Endodermal cell (in vitro differentiated cells): ENCODE results near the gene LARP4B. TPM values are rescaled to one million over a fixed set of nuclear protein-coding genes. Genes with fewer than 3 reads are reported as not detected.
"Not testable (repeated sequence)": the region's sequence is repeated elsewhere in the genome, so short reads cannot be mapped to it uniquely, and the experiment has no call there.

ENCODE experiments used
- DNase-seq: peaks from one replicate; pipeline ENCODE4 v3.0.0-alpha.2; 2017
- H3K27ac ChIP-seq: 2 replicates; pipeline ENCODE4 v1.5.1; 2013; ENCODE audit warnings: mild to moderate bottlenecking, low read depth, low read length, moderate library complexity
- H3K27me3 ChIP-seq: 2 replicates; pipeline ENCODE4 v1.6.1; 2013; ENCODE audit warnings: mild to moderate bottlenecking, low read length, moderate library complexity; ENCODE audit not compliant: insufficient read depth, control insufficient read depth, poor library complexity, severe bottlenecking
- H3K36me3 ChIP-seq: 2 replicates; pipeline ENCODE4 v1.7.0; 2013; ENCODE audit warnings: mild to moderate bottlenecking, low read length, moderate library complexity; ENCODE audit not compliant: control insufficient read depth, insufficient read depth
- H3K4me1 ChIP-seq: one replicate; pipeline ENCODE4 v1.7.0; 2013; ENCODE audit warnings: low read length; ENCODE audit not compliant: control insufficient read depth, insufficient read depth
- H3K4me3 ChIP-seq: 2 replicates; pipeline ENCODE4 v1.5.1; 2013; ENCODE audit warnings: mild to moderate bottlenecking, low read length, moderate library complexity
- H3K9ac ChIP-seq: 2 replicates; pipeline ENCODE4 v1.6.1; 2013; ENCODE audit warnings: mild to moderate bottlenecking, low read length, moderate library complexity; ENCODE audit not compliant: poor library complexity, severe bottlenecking; ENCODE audit errors: extremely low read depth
- H3K9me3 ChIP-seq: 2 replicates; pipeline ENCODE4 v1.6.1; 2013; ENCODE audit warnings: mild to moderate bottlenecking, low read length, moderate library complexity; ENCODE audit not compliant: control insufficient read depth
- H3K27ac Mint-ChIP-seq: 2 replicates; pipeline ENCODE4 v1.8.0; 2020; ENCODE audit warnings: mixed read lengths
- H3K27me3 Mint-ChIP-seq: 2 replicates; pipeline ENCODE4 v1.8.0; 2021; ENCODE audit warnings: mild to moderate bottlenecking, mixed read lengths; ENCODE audit not compliant: insufficient read depth
- H3K36me3 Mint-ChIP-seq: 2 replicates; pipeline ENCODE4 v1.8.0; 2020; ENCODE audit warnings: low read depth, mixed read lengths
- H3K4me1 Mint-ChIP-seq: 2 replicates; pipeline ENCODE4 v1.8.0; 2020; ENCODE audit warnings: mixed read lengths
- H3K4me3 Mint-ChIP-seq: 2 replicates; pipeline ENCODE4 v1.8.0; 2020; ENCODE audit warnings: mild to moderate bottlenecking, moderate library complexity, mixed read lengths
- H3K9me3 Mint-ChIP-seq: 2 replicates; pipeline ENCODE4 v1.8.0; 2020; ENCODE audit warnings: mild to moderate bottlenecking, mixed read lengths
- CTCF ChIP-seq: fragments of 200-600 bp; sonication (generic); conservative IDR thresholded peaks from 2 replicates; pipeline ENCODE4 v1.5.0; 2021; ENCODE audit warnings: antibody characterized with exemption, mild to moderate bottlenecking
- WGBS, 2 experiments: methylation state at CpG; one replicate each; pipeline versions ENCODE4 v1.1.5 to v1.1.7; 2013; ENCODE audit warnings: missing lambda C conversion rate in 2 of 2, mixed read lengths in 1 of 2; ENCODE audit not compliant: insufficient coverage in 1 of 2, insufficient read length in 1 of 2; 5-methylcytosine and 5-hydroxymethylcytosine counted together
- total RNA-seq, 2 donors: library from RNA; stranded (reverse); fragmentation: NEBNext Ultra II Directional in 1 of 2; extraction: Animal tissue kit (Norgen Biotek cat#: 25700) in 1 of 2; gene quantifications; 2 replicates in 1 of 2; 3 replicates in 1 of 2; pipeline ENCODE4 v1.2.1, GENCODE V29; 2021

Gene LARP4B
- total RNA-seq, 2 donors from 2014 or later = 94.1 to 94.3 TPM

DNA sequence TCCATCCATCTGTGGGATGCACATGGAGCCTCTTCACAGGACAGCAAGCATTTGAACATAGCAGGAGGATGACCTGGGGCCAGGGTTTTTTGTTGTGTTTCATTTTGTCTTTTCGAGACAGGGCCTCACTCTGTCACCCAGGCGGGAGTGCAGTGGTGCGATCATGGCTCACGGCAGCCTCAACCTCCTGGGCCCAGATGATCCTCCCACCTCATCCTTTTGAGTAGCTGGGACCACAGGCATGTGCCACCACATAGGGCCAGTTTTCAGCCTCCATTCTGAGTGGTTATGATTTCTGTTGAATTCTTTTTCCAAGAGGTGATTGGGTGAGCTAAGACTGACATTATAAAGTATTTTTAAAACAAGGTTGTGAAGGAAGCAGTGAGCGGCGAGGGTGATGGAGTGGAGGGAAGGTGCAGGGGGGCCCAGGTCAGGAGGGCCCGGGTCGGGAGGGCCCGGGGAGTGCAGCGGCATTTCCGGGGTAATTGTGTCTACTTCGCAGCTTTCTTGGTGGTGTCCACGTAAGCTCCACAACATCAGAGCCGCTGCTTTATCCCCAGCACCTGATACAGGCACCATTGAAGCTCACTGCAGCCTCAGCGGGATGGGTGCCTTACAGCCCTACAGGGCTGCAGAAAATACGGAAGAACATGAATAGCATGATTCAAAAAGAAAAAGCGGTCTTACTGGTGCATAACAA is 12.0 kb upstream of the LARP4B start:
- Histone ChIP-seq H3K36me3 (no peaks in the 10 kb centered on the region), H3K9ac (no peak overlapping the region), H3K27ac (no peak overlapping the region), H3K4me3 (no peak overlapping the region), H3K9me3 (no peaks in the 10 kb centered on the region), H3K27me3 (no peaks in the 10 kb centered on the region), H3K4me1 (no peaks in the 10 kb centered on the region)
- DNase-seq = no peak
- H3K4me3 Mint-ChIP-seq = no peak overlapping the region
- H3K27ac Mint-ChIP-seq = no peak overlapping the region
- 89 to 93% methylated on average over 9 to 17 of the region's 17 CpGs for WGBS, 2 experiments
- H3K9me3 Mint-ChIP-seq = no peaks in the 10 kb centered on the region
- no peak for TF ChIP-seq CTCF
- no peaks in the 10 kb centered on the region for H3K36me3 Mint-ChIP-seq
- peaks cover 8% of the 10 kb centered on the region for H3K4me1 Mint-ChIP-seq
- H3K27me3 Mint-ChIP-seq = peaks cover 4% of the 10 kb centered on the region

DNA sequence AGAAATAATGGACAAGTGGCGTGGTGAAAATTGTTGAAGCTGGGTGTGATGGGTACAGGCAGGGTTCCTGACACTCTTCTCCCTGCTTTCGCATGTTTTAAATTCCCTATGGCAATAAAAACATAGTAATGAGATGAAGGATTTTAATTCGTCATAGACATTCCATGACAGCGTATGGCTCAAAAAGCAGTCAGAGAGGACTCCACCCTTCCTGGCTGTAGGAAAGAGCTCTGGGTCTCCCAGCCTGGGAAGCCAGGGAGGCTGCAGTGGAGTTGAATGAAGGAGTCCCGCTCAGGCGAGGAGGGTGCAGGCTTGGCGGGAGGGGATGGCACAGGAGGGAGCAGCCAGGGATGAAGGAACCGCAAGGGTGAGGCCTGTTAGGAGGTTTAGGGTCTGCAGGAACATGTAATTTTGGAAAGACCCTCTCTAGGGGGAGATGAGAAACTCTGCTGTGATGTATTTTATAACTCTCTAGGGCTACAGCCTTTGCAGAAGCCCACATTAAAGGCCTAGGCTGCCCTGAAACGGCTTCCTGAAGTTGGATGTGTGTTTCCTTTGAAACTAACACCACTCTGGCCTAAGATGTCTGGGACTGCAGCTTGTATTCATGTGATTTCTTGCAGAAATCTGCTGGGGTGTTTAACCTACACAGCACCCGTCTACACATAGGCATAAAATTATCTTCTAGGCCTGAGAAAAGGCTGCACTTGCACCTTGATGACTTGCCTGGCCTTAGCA is 7.6 kb upstream of the LARP4B start:
- TF ChIP-seq CTCF = no peak
- peaks cover 8% of the 10 kb centered on the region for H3K4me1 Mint-ChIP-seq
- Histone ChIP-seq H3K27me3 (no peaks in the 10 kb centered on the region), H3K9me3 (no peaks in the 10 kb centered on the region), H3K4me1 (no peaks in the 10 kb centered on the region), H3K4me3 (no peak overlapping the region), H3K9ac (no peak overlapping the region), H3K27ac (no peak overlapping the region), H3K36me3 (no peaks in the 10 kb centered on the region)
- DNase-seq = peak; percentile 38
- H3K4me3 Mint-ChIP-seq = no peak overlapping the region
- no peaks in the 10 kb centered on the region for H3K9me3 Mint-ChIP-seq
- no peak overlapping the region for H3K27ac Mint-ChIP-seq
- WGBS, 2 experiments = 92 to 96% methylated on average over 5 to 10 of the region's 10 CpGs
- H3K36me3 Mint-ChIP-seq = no peaks in the 10 kb centered on the region
- peaks cover 2% of the 10 kb centered on the region for H3K27me3 Mint-ChIP-seq

- no peak overlapping the region for H3K27ac Mint-ChIP-seq
- Histone ChIP-seq H3K9me3 (no peaks in the 10 kb centered on the region), H3K27me3 (no peaks in the 10 kb centered on the region), H3K9ac (no peak overlapping the region), H3K27ac (no peak overlapping the region), H3K4me1 (no peaks in the 10 kb centered on the region), H3K36me3 (no peaks in the 10 kb centered on the region), H3K4me3 (no peak overlapping the region)
- H3K4me3 Mint-ChIP-seq = no peak overlapping the region
- WGBS, 2 experiments = 88 to 92% methylated on average over 10 to 14 of the region's 15 CpGs
- no peak for TF ChIP-seq CTCF
- H3K36me3 Mint-ChIP-seq = no peaks in the 10 kb centered on the region
- no peaks in the 10 kb centered on the region for H3K9me3 Mint-ChIP-seq
- peaks cover 2% of the 10 kb centered on the region for H3K27me3 Mint-ChIP-seq
- H3K4me1 Mint-ChIP-seq = peaks cover 8% of the 10 kb centered on the region
- DNase-seq = peak; percentile 22
Measured at GRCh38 chr10:934746-935406, 3.4 kb upstream of the LARP4B start.

DNA sequence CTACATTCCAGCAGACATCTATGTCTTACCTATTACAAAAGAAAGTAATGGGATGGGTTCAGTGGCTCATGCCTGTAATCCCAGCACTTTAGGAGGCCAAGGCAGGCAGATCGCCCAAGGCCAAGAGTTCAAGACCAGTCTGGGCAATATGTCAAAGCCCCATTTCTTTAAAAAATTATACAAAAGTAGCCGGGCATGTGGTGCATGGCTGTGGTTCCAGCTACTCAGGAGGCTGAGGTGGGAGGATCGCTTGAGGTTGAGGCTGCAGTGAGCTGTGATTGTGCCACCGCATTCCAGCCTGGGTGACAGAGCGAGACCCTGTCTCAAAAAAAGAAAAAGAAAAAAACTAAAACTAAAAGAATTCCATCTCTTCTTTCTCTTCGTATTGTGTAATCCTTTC is 2.7 kb upstream of the LARP4B start:
- not testable (repeated sequence) for H3K9me3 Mint-ChIP-seq, H3K4me1 ChIP-seq, H3K27me3 Mint-ChIP-seq, H3K9me3 ChIP-seq, H3K36me3 Mint-ChIP-seq, H3K9ac ChIP-seq, H3K4me3 Mint-ChIP-seq, H3K4me3 ChIP-seq, H3K27me3 ChIP-seq, H3K27ac ChIP-seq, H3K27ac Mint-ChIP-seq, H3K36me3 ChIP-seq
- H3K4me1 Mint-ChIP-seq = peaks cover 15% of the 10 kb centered on the region
- DNase-seq = peak; percentile 3
- WGBS, 2 experiments = 91 to 100% methylated on average over 2 to 6 of the region's 6 CpGs
